ENCODE data around the gene KLF9. TPM values are rescaled to one million over a fixed set of nuclear protein-coding genes. Genes with fewer than 3 reads are reported as not detected.

Gene KLF9
- total RNA-seq, 3 donors from 2014 or later (not counting 1 experiment from before 2014, with no cell fraction given): 47.7 to 79.3 (median 51.2) TPM

GRCh38 chr9:70363760-70364159 lies 50.7 kb downstream of the KLF9 start:
- 96% methylated on average over 7 of the region's 7 CpGs for WGBS (ENCODE audit: insufficient coverage)
- Histone ChIP-seq H3K27ac (ENCODE audit: low read length) (no peak overlapping the region), H3K27me3 (ENCODE audit: control insufficient read depth, insufficient read depth, low read length) (no peaks in the 10 kb centered on the region), H3K36me3 (ENCODE audit: control insufficient read depth, insufficient read depth, low read length) (no peaks in the 10 kb centered on the region), H3K4me3 (ENCODE audit: low read length) (no peak overlapping the region), H3K4me1 (ENCODE audit: control insufficient read depth, insufficient read depth, low read length) (no peaks in the 10 kb centered on the region), H3K9me3 (ENCODE audit: control insufficient read depth, insufficient read depth, low read length) (no peaks in the 10 kb centered on the region)
- no peak for DNase-seq
- Mint-ChIP-seq H3K9me3 (no peaks in the 10 kb centered on the region), H3K27me3 (ENCODE audit: low read depth in 2 of 2) (no peaks in the 10 kb centered on the region), H3K4me1 (no peaks in the 10 kb centered on the region), H3K27ac (no peak overlapping the region), H3K36me3 (no peaks in the 10 kb centered on the region), H3K4me3 (no peak overlapping the region)
- intact Hi-C loops (cut with micrococcal nuclease): no loop called here
- ATAC-seq: no peak
- no peak for TF ChIP-seq CTCF (IDR thresholded peaks at IDR 0.05)

GRCh38 chr9:70362952-70363351 lies 51.5 kb downstream of the KLF9 start:
- WGBS (ENCODE audit: insufficient coverage): 97% methylated on average over 6 of the region's 7 CpGs
- intact Hi-C loops (cut with micrococcal nuclease): no loop called here
- Mint-ChIP-seq H3K27ac (no peak overlapping the region), H3K36me3 (no peaks in the 10 kb centered on the region), H3K27me3 (ENCODE audit: low read depth in 2 of 2) (no peaks in the 10 kb centered on the region), H3K4me3 (no peak overlapping the region), H3K4me1 (no peaks in the 10 kb centered on the region), H3K9me3 (no peaks in the 10 kb centered on the region)
- Histone ChIP-seq H3K4me3 (ENCODE audit: low read length) (no peak overlapping the region), H3K27ac (ENCODE audit: low read length) (no peak overlapping the region), H3K9me3 (ENCODE audit: control insufficient read depth, insufficient read depth, low read length) (no peaks in the 10 kb centered on the region), H3K4me1 (ENCODE audit: control insufficient read depth, insufficient read depth, low read length) (no peaks in the 10 kb centered on the region), H3K36me3 (ENCODE audit: control insufficient read depth, insufficient read depth, low read length) (no peaks in the 10 kb centered on the region), H3K27me3 (ENCODE audit: control insufficient read depth, insufficient read depth, low read length) (no peaks in the 10 kb centered on the region)
- DNase-seq (no peak), ATAC-seq (no peak)
- TF ChIP-seq CTCF (IDR thresholded peaks at IDR 0.05): no peak

GRCh38 chr9:70355801-70356200 lies 58.7 kb downstream of the KLF9 start:
- ATAC-seq: no peak
- Mint-ChIP-seq H3K27ac (peak overlapping the region in 1 of 2 donors; percentile 42), H3K4me1 (peaks cover 5% of the 10 kb centered on the region in 2 donors), H3K27me3 (ENCODE audit: low read depth in 2 of 2) (no peaks in the 10 kb centered on the region), H3K4me3 (no peak overlapping the region), H3K9me3 (no peaks in the 10 kb centered on the region), H3K36me3 (peaks cover 7% of the 10 kb centered on the region)
- Histone ChIP-seq H3K27ac (ENCODE audit: low read length) (no peak overlapping the region), H3K4me3 (ENCODE audit: low read length) (no peak overlapping the region), H3K4me1 (ENCODE audit: control insufficient read depth, insufficient read depth, low read length) (no peaks in the 10 kb centered on the region), H3K9me3 (ENCODE audit: control insufficient read depth, insufficient read depth, low read length) (no peaks in the 10 kb centered on the region), H3K27me3 (ENCODE audit: control insufficient read depth, insufficient read depth, low read length) (no peaks in the 10 kb centered on the region), H3K36me3 (ENCODE audit: control insufficient read depth, insufficient read depth, low read length) (peaks cover 6% of the 10 kb centered on the region)
- DNase-seq: no peak
- no peak for TF ChIP-seq CTCF (IDR thresholded peaks at IDR 0.05)
- 91% methylated on average over 3 of the region's 3 CpGs for WGBS (ENCODE audit: insufficient coverage)
- intact Hi-C loops (cut with micrococcal nuclease): no loop called here

GRCh38 chr9:70352802-70353201 lies 61.7 kb downstream of the KLF9 start:
- H3K27me3 Mint-ChIP-seq (ENCODE audit: low read depth in 2 of 2): no peaks in the 10 kb centered on the region
- peak in 1 of 2 donors; percentile 54 for DNase-seq
- H3K27ac Mint-ChIP-seq: no peak overlapping the region

More at GRCh38 chr9:70352802-70353201, 61.7 kb downstream of the KLF9 start:
- no peaks in the 10 kb centered on the region for H3K9me3 ChIP-seq (ENCODE audit: control insufficient read depth, insufficient read depth, low read length)
- no peaks in the 10 kb centered on the region for H3K9me3 Mint-ChIP-seq
- H3K4me3 ChIP-seq (ENCODE audit: low read length): no peak overlapping the region
- no peak overlapping the region for H3K27ac ChIP-seq (ENCODE audit: low read length)
- no peak overlapping the region for H3K4me3 Mint-ChIP-seq
- H3K36me3 ChIP-seq (ENCODE audit: control insufficient read depth, insufficient read depth, low read length): peaks cover 20% of the 10 kb centered on the region
- no peaks in the 10 kb centered on the region for H3K27me3 ChIP-seq (ENCODE audit: control insufficient read depth, insufficient read depth, low read length)
- H3K36me3 Mint-ChIP-seq: peaks cover 8% of the 10 kb centered on the region
- peak; percentile 58 for TF ChIP-seq CTCF (IDR thresholded peaks at IDR 0.05)
- intact Hi-C loops (cut with micrococcal nuclease): loop anchor here (5.0 kb wide), 1 partner anchor 39 kb away; no protein-coding TSS in a partner anchor
- no peaks in the 10 kb centered on the region for H3K4me1 ChIP-seq (ENCODE audit: control insufficient read depth, insufficient read depth, low read length)
- peaks cover 5% of the 10 kb centered on the region in 2 donors for H3K4me1 Mint-ChIP-seq
- no peak for ATAC-seq

All from natural killer cell (primary cell).